K562 treated with DMSO at 1 percent for 24 hours (cell line): ENCODE measurements around the gene SPN. TPM values are rescaled to one million over a fixed set of nuclear protein-coding genes. Genes with fewer than 3 reads are reported as not detected.

Experiments
- total RNA-seq: library from RNA; unstranded; fragments of 300-600 nt; gene quantifications from 2 replicates; pipeline ENCODE4 v1.2.3, GENCODE V29; 2022; ENCODE audit warnings: low read depth; ENCODE audit not compliant: insufficient read depth

SPN gene
- total RNA-seq: 74.7 and 82.2 TPM in 2 replicates

GRCh38 chr16:29663016-29663806, at the start of gene SPN:
Gene SPN, plus strand, starts transcription at chr16:29663247. Its CDS starts 482 bp downstream, at chr16:29663729.

GRCh38 chr16:29678691-29679267, 15.7 kb downstream of the SPN start, which contains the start of gene QPRT:
Gene QPRT, plus strand, starts transcription at chr16:29679180. Its CDS starts 18 bp downstream, at chr16:29679198.

Other genes starting within 250 kb of the SPN start
- 16.2 and 19.8 TPM in 2 replicates for gene BOLA2, start 208.9 kb upstream of the SPN start, total RNA-seq
- gene SLX1B, start 208.7 kb upstream of the SPN start, total RNA-seq: 55.2 and 74.4 TPM in 2 replicates
- gene SULT1A4, start 203.3 kb upstream of the SPN start, total RNA-seq: 19.5 and 26.9 TPM in 2 replicates
- gene NPIPB12, start 156.8 kb upstream of the SPN start, total RNA-seq: 16.3 and 19.7 TPM in 2 replicates
- 233 and 247 TPM in 2 replicates for gene QPRT, start 15.9 kb downstream of the SPN start, total RNA-seq
- not detected in 2 replicates for gene C16orf54, start 82.7 kb downstream of the SPN start, total RNA-seq
- gene ZG16, start 115.0 kb downstream of the SPN start, total RNA-seq: not detected in 2 replicates
- gene KIF22, start 127.5 kb downstream of the SPN start, total RNA-seq: 134 and 137 TPM in 2 replicates
- gene MAZ, start 143.3 kb downstream of the SPN start, total RNA-seq: 301 and 349 TPM in 2 replicates
- gene PRRT2, start 148.9 kb downstream of the SPN start, total RNA-seq: 2.0 and 2.6 TPM in 2 replicates
- 57.5 and 58.4 TPM in 2 replicates for gene PAGR1, start 152.9 kb downstream of the SPN start, total RNA-seq
- gene MVP, start 157.2 kb downstream of the SPN start, total RNA-seq: 6.9 and 7.4 TPM in 2 replicates
- gene CDIPT, start 200.0 kb downstream of the SPN start, total RNA-seq: 122 and 127 TPM in 2 replicates
- 5.3 and 5.8 TPM in 2 replicates for gene SEZ6L2, start 236.3 kb downstream of the SPN start, total RNA-seq
- gene ASPHD1, start 237.2 kb downstream of the SPN start, total RNA-seq: not detected in 2 replicates